H1 (cell line): ENCODE data around the gene OR52B6. TPM values are rescaled to one million over a fixed set of nuclear protein-coding genes. Genes with fewer than 3 reads are reported as not detected.

ENCODE experiments used
- CTCF ChIA-PET: fragments of 300-600 bp; sonication (Branson Sonifier 250); formaldehyde crosslinking; loops from one replicate; lab custom pipeline; 2021; ENCODE audit not compliant: partially characterized antibody; lab: Charles Lee
- POLR2A ChIA-PET: fragments of 300-600 bp; sonication (Branson Sonifier 250); formaldehyde crosslinking; loops from one replicate; lab custom pipeline; 2021; ENCODE audit warnings: inconsistent platforms; ENCODE audit not compliant: partially characterized antibody; lab: Charles Lee
- DNase-seq, 2 experiments: peaks; one replicate each; pipeline versions ENCODE4 v3.0.0 to v3.0.0-alpha.2; 2010 to 2022; ENCODE audit warnings: low spot score in 2 of 2, low read depth in 1 of 2, mixed read lengths in 1 of 2
- FAIRE-seq: peaks from 2 replicates; lab custom pipeline; 2011; peaks lifted over from hg19 to GRCh38; lab: Jason Lieb, UNC
- H2AFZ ChIP-seq: 2 replicates; pipeline ENCODE4 v1.8.1; 2012; ENCODE audit warnings: low read length, inconsistent platforms
- H2AK5ac ChIP-seq: 2 replicates; pipeline ENCODE4 v1.6.1; 2013; ENCODE audit warnings: low read depth, low read length
- H2BK120ac ChIP-seq: replicated peaks from 2 replicates; pipeline ENCODE3; 2013; ENCODE audit warnings: low read depth, low read length, inconsistent platforms
- H2BK12ac ChIP-seq: 2 replicates; pipeline ENCODE4 v1.6.1; 2013; ENCODE audit warnings: low read depth, low read length
- H2BK15ac ChIP-seq: 2 replicates; pipeline ENCODE4 v1.6.1; 2013; ENCODE audit warnings: low read length
- H2BK20ac ChIP-seq: 2 replicates; pipeline ENCODE4 v1.6.1; 2013; ENCODE audit warnings: low read length
- H2BK5ac ChIP-seq: 2 replicates; pipeline ENCODE4 v1.6.1; 2013; ENCODE audit warnings: low read depth, low read length
- H3K14ac ChIP-seq: 2 replicates; pipeline ENCODE4 v1.6.1; 2013; ENCODE audit warnings: inconsistent platforms; ENCODE audit not compliant: insufficient read length
- H3K18ac ChIP-seq: 2 replicates; pipeline ENCODE4 v1.6.1; 2013; ENCODE audit warnings: low read length; ENCODE audit errors: extremely low read depth
- H3K23ac ChIP-seq: 2 replicates; pipeline ENCODE4 v1.6.1; 2013; ENCODE audit warnings: inconsistent platforms; ENCODE audit not compliant: insufficient read length
- H3K23me2 ChIP-seq: 2 replicates; pipeline ENCODE4 v1.6.1; 2013; ENCODE audit warnings: low read depth, low read length
- H3K27ac ChIP-seq: 2 replicates; pipeline ENCODE4 v1.6.1; 2011; ENCODE audit warnings: low read depth, low read length, inconsistent platforms
- H3K27me3 ChIP-seq, 4 experiments: replicated peaks in 1 of 4; 1 replicate in 1 of 4; 2 replicates in 3 of 4; pipeline versions ENCODE4 v1.6.1 to v1.8.1; 2011 to 2013; ENCODE audit warnings: low read length in 3 of 4, mild to moderate bottlenecking in 3 of 4, inconsistent platforms in 2 of 4, mixed read lengths in 2 of 4, moderate library complexity in 1 of 4; ENCODE audit not compliant: control insufficient read depth in 3 of 4, insufficient read depth in 3 of 4; ENCODE audit errors: extremely low read depth in 1 of 4
- H3K36me3 ChIP-seq, 4 experiments: 2 replicates each; pipeline versions ENCODE4 v1.6.1 to v1.8.1; 2011 to 2013; ENCODE audit warnings: mild to moderate bottlenecking in 4 of 4, low read length in 3 of 4, moderate library complexity in 2 of 4, control low read depth in 1 of 4, inconsistent platforms in 1 of 4; ENCODE audit not compliant: insufficient read depth in 4 of 4, control insufficient read depth in 2 of 4
- H3K4ac ChIP-seq: replicated peaks from 2 replicates; pipeline ENCODE3; 2013; ENCODE audit warnings: low read length, low read depth, mixed read lengths, inconsistent platforms; ENCODE audit not compliant: insufficient read length
- H3K4me1 ChIP-seq, 4 experiments: replicated peaks in 1 of 4; 1 replicate in 1 of 4; 2 replicates in 3 of 4; pipeline versions ENCODE4 v1.6.1 to v1.8.1; 2011 to 2013; ENCODE audit warnings: low read length in 3 of 4, inconsistent platforms in 2 of 4, mixed read lengths in 1 of 4; ENCODE audit not compliant: insufficient read depth in 4 of 4, control insufficient read depth in 3 of 4
- H3K4me2 ChIP-seq, 2 experiments: 2 replicates each; pipeline versions ENCODE4 v1.6.1 to v1.8.1; 2011 to 2013; ENCODE audit warnings: low read depth in 2 of 2, low read length in 2 of 2, control low read depth in 1 of 2, inconsistent platforms in 1 of 2, mild to moderate bottlenecking in 1 of 2; ENCODE audit not compliant: insufficient read depth in 1 of 2
- H3K4me3 ChIP-seq, 4 experiments: fragments of 200-600, 300-600 bp in 1 of 4; sonication (generic), shearing (Covaris generic), sonication (Bioruptor Twin) in 1 of 4; 2 replicates each; pipeline versions ENCODE4 v1.5.1 to v1.8.1; 2011 to 2016; ENCODE audit warnings: low read length in 4 of 4, low read depth in 3 of 4, control low read depth in 2 of 4, inconsistent platforms in 2 of 4, mild to moderate bottlenecking in 2 of 4, mixed read lengths in 1 of 4, moderate library complexity in 1 of 4; ENCODE audit not compliant: insufficient read depth in 2 of 4; ENCODE audit errors: extremely low read depth in 1 of 4
- H3K56ac ChIP-seq: replicated peaks from 2 replicates; pipeline ENCODE3; 2013; ENCODE audit warnings: low read depth, mild to moderate bottlenecking, mixed read lengths, low read length, inconsistent platforms; ENCODE audit not compliant: insufficient read length
- H3K79me1 ChIP-seq: 2 replicates; pipeline ENCODE4 v1.6.1; 2013; ENCODE audit warnings: low read depth, low read length, control low read depth
- H3K79me2 ChIP-seq, 2 experiments: 2 replicates each; pipeline versions ENCODE4 v1.6.1 to v1.8.1; 2012 to 2013; ENCODE audit warnings: low read length in 2 of 2, mild to moderate bottlenecking in 2 of 2, inconsistent platforms in 1 of 2; ENCODE audit not compliant: insufficient read depth in 2 of 2, control insufficient read depth in 1 of 2
- H3K9ac ChIP-seq, 4 experiments: replicated peaks in 1 of 4; 1 replicate in 1 of 4; 2 replicates in 3 of 4; pipeline versions ENCODE4 v1.6.1 to v1.8.1; 2011 to 2013; ENCODE audit warnings: low read depth in 3 of 4, low read length in 3 of 4, control low read depth in 2 of 4, mild to moderate bottlenecking in 2 of 4, moderate library complexity in 2 of 4, inconsistent platforms in 1 of 4; ENCODE audit errors: extremely low read depth in 1 of 4
- H3K9me3 ChIP-seq, 2 experiments: 2 replicates each; pipeline versions ENCODE4 v1.6.1 to v1.8.1; 2012 to 2013; ENCODE audit warnings: mild to moderate bottlenecking in 2 of 2, moderate library complexity in 2 of 2, control low read depth in 1 of 2, inconsistent platforms in 1 of 2, low read depth in 1 of 2, low read length in 1 of 2, mixed read lengths in 1 of 2; ENCODE audit not compliant: insufficient read depth in 2 of 2
- H4K20me1 ChIP-seq, 2 experiments: replicated peaks in 1 of 2; 2 replicates each; pipeline versions ENCODE3 to v1.8.1; 2011 to 2013; ENCODE audit warnings: inconsistent platforms in 2 of 2, low read length in 2 of 2, mild to moderate bottlenecking in 1 of 2; ENCODE audit not compliant: insufficient read depth in 2 of 2, control insufficient read depth in 1 of 2
- H4K5ac ChIP-seq: 2 replicates; pipeline ENCODE4 v1.6.1; 2013; ENCODE audit warnings: low read length, low read depth, mixed read lengths, inconsistent platforms; ENCODE audit not compliant: insufficient read length
- H4K8ac ChIP-seq: 2 replicates; pipeline ENCODE4 v1.8.0; 2013; ENCODE audit warnings: mild to moderate bottlenecking, moderate library complexity, low read length, inconsistent platforms; ENCODE audit not compliant: insufficient read depth; ENCODE audit errors: extremely low read depth
- H4K91ac ChIP-seq: replicated peaks from 2 replicates; pipeline ENCODE3; 2013; ENCODE audit warnings: low read length, mixed read lengths, inconsistent platforms; ENCODE audit not compliant: insufficient read length
- ATF3 ChIP-seq: IDR thresholded peaks from 2 replicates; pipeline ENCODE4 v1.6.1; 2011; ENCODE audit warnings: low read depth, mild to moderate bottlenecking, low read length; ENCODE audit not compliant: insufficient read depth
- BACH1 ChIP-seq: IDR thresholded peaks from 2 replicates; pipeline ENCODE4 v1.6.1; 2012; ENCODE audit warnings: low read length, improper control_type of control experiment
- POLR2A ChIP-seq, 2 experiments: IDR thresholded peaks; 1 replicate in 1 of 2; 2 replicates in 1 of 2; pipeline ENCODE4 v1.6.1; 2011; ENCODE audit warnings: low read depth in 2 of 2, low read length in 2 of 2, mild to moderate bottlenecking in 2 of 2; ENCODE audit errors: control extremely low read depth in 1 of 2
- RFX5 ChIP-seq: IDR thresholded peaks from 2 replicates; pipeline ENCODE4 v1.6.1; 2011; ENCODE audit warnings: low read depth, low read length, improper control_type of control experiment, borderline replicate concordance
- SIN3A ChIP-seq, 2 experiments: IDR thresholded peaks in 1 of 2; conservative IDR thresholded peaks in 1 of 2; 2 replicates each; pipeline ENCODE4 v1.6.1; 2011 to 2012; ENCODE audit warnings: low read length in 2 of 2, improper control_type of control experiment in 1 of 2, low read depth in 1 of 2, mild to moderate bottlenecking in 1 of 2
- TBP ChIP-seq: IDR thresholded peaks from 2 replicates; pipeline ENCODE4 v1.6.1; 2011; ENCODE audit warnings: low read depth, low read length, improper control_type of control experiment
- WGBS, 2 experiments: shearing (Covaris generic) in 1 of 2; methylation state at CpG; one replicate each; pipeline versions ENCODE4 v1.1.6 to v1.1.7; 2013 to 2015; ENCODE audit warnings: low lambda C conversion rate in 2 of 2, mixed read lengths in 2 of 2, inconsistent platforms in 1 of 2, low coverage in 1 of 2, missing lambda C conversion rate in 1 of 2; ENCODE audit not compliant: insufficient replicate concordance in 2 of 2, insufficient coverage in 1 of 2, insufficient read length in 1 of 2; ENCODE audit errors: extremely low coverage in 1 of 2, missing lambda C conversion rate in 1 of 2; 5-methylcytosine and 5-hydroxymethylcytosine counted together
- polyA plus RNA-seq, 7 experiments: library from polyadenylated mRNA; depleted of rRNA in 3 of 7; stranded (reverse) in 5 of 7; unstranded in 2 of 7; fragments of >200 nt in 5 of 7; fragments of 200-250 nt in 2 of 7; gene quantifications; 1 replicate in 5 of 7; 2 replicates in 1 of 7; 4 replicates in 1 of 7; pipeline versions ENCODE4 v1.2.1 to v1.2.3, GENCODE V29; 2011 to 2013; ENCODE audit warnings: missing spikeins in 2 of 7, mixed read lengths in 2 of 7
- total RNA-seq: library from RNA; stranded (reverse); fragmentation: NEBNext Ultra II Directional; extraction: Animal tissue kit (Norgen Biotek cat#: 25700); gene quantifications from 2 replicates; pipeline ENCODE4 v1.2.1, GENCODE V29; 2021

OR52B6 gene
- total and polyA plus RNA-seq, 2 of the 8 experiments (the other 6 are each of a cell fraction or from before 2014, with no cell fraction given), result not detected

DNA sequence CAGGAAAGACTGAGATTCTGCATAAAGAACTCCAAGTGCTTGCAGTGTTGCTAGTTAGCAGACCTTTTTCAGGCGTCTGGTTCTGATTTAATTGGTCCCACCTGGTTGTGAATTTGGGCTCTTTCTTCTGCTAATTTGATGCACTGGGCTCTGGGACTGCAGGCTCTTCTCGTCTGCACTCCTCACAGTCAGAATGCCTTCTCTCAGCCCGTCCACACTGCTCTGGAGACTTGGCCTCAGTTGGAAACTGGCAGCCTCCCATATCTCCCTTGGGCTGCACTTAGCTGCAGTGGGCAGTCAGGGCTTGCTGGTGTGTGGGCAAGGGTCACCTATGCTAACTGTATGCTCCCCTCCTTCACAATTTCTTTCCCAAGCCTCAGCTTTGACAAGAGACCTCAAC lies 17.3 kb downstream of the OR52B6 start:
- H2BK15ac ChIP-seq, result no peak overlapping the region
- no peak for DNase-seq
- no peak overlapping the region for H3K14ac ChIP-seq
- no peak overlapping the region for H4K5ac ChIP-seq
- peak overlapping the region; percentile 79; the same call in 1 of the 2 replicates for H4K8ac ChIP-seq
- peaks cover 1 to 2% of the 10 kb centered on the region in 2 experiments for H4K20me1 ChIP-seq
- H2AFZ ChIP-seq, result no peak overlapping the region
- H3K4ac ChIP-seq, result no peak overlapping the region
- no peak overlapping the region for H2AK5ac ChIP-seq
- H3K23ac ChIP-seq, result no peak overlapping the region
- ChIA-PET POLR2A (interaction anchor here (0.6 to 1.4 kb wide), 4 partner anchors 15 to 1049 kb away, joined by 3 to 4 read pairs (median 3); no protein-coding TSS in a partner anchor), CTCF (interaction anchor here (0.6 to 6.8 kb wide), 6 partner anchors 8 to 284 kb away, joined by 3 to 71 read pairs (median 6); partner anchors contain the start of genes OR52B6, OR52N2 and TRIM5)
- H3K79me1 ChIP-seq, result no peaks in the 10 kb centered on the region
- H3K4me2 ChIP-seq, result peak overlapping the region; percentile 97
- peaks cover 3 to 32% of the 10 kb centered on the region in 2 experiments; a peak in 3 of 4 replicates for H3K79me2 ChIP-seq
- TF ChIP-seq ATF3, result no peak
- no peak for TF ChIP-seq RFX5
- no peak for TF ChIP-seq POLR2A (IDR thresholded peaks at IDR 0.05; ENCODE audit: control extremely low read depth in 1 of 2, low read depth in 2 of 2, low read length in 2 of 2)
- TF ChIP-seq SIN3A (conservative IDR thresholded peaks at IDR 0.05 in 1 of 2, IDR thresholded peaks at IDR 0.05 in 1 of 2; ENCODE audit: low read depth in 1 of 2, low read length in 2 of 2), result no peak
- no peak for TF ChIP-seq BACH1
- TF ChIP-seq TBP, result no peak
- peak overlapping the region; percentile 44; the same call in 1 of the 2 replicates for H2BK12ac ChIP-seq
- no peak overlapping the region for H3K9ac ChIP-seq
- no peak overlapping the region for H3K56ac ChIP-seq
- no peaks in the 10 kb centered on the region for H3K36me3 ChIP-seq
- peak overlapping the region; percentile 75; the same call in 1 of the 2 replicates for H3K18ac ChIP-seq
- H3K27ac ChIP-seq, result no peak overlapping the region
- peak overlapping the region in 3 of 4 experiments; percentile 77 to 97 (median 90); a peak in 5 of 8 replicates for H3K4me3 ChIP-seq
- FAIRE-seq, result no peak
- no peaks in the 10 kb centered on the region; a peak in 1 of 7 replicates for H3K27me3 ChIP-seq
- no peaks in the 10 kb centered on the region for H3K9me3 ChIP-seq
- WGBS, 2 experiments, result 13% methylated on average over 3 of the region's 3 CpGs; no CpG with 5 or more reads in 1 of the 2 experiments
- peaks cover 8% of the 10 kb centered on the region; the same call in 1 of the 2 replicates for H3K23me2 ChIP-seq
- 0 out of 2 replicates have a peak overlapping the region, but pooled peaks have one; percentile 18 for H2BK5ac ChIP-seq
- peak overlapping the region; percentile 60 for H2BK120ac ChIP-seq
- H4K91ac ChIP-seq, result no peak overlapping the region
- H2BK20ac ChIP-seq, result no peak overlapping the region
- H3K4me1 ChIP-seq, result peaks cover 0 to 15% (median 8%) of the 10 kb centered on the region in 4 experiments
